Lower lobe of right lung (tissue), 2 donors: ENCODE data around the gene SIDT1. TPM values are rescaled to one million over a fixed set of nuclear protein-coding genes. Genes with fewer than 3 reads are reported as not detected.

ENCODE experiments used
- ATAC-seq, 2 donors: fragments of 200-7000 bp; cut with Tn5 transposase; one replicate each; pipeline ENCODE4 v1.9.1; 2020 to 2022; ENCODE audit warnings: mild to moderate bottlenecking in 2 of 2, moderate library complexity in 2 of 2
- DNase-seq: peaks from one replicate; pipeline ENCODE4 v3.0.0-alpha.2; 2020
- H3K27ac ChIP-seq: fragments of 200-600 bp; one replicate; pipeline ENCODE4 v1.8.0; 2022
- H3K27me3 ChIP-seq: fragments of 200-600 bp; one replicate; pipeline ENCODE4 v1.8.0; 2022; ENCODE audit warnings: low read depth
- H3K36me3 ChIP-seq: fragments of 200-600 bp; one replicate; pipeline ENCODE4 v1.8.0; 2022; ENCODE audit warnings: mild to moderate bottlenecking
- H3K4me1 ChIP-seq: fragments of 200-600 bp; one replicate; pipeline ENCODE4 v1.8.0; 2022
- H3K4me3 ChIP-seq: fragments of 200-600 bp; one replicate; pipeline ENCODE4 v1.8.0; 2022; ENCODE audit warnings: mild to moderate bottlenecking
- H3K9me3 ChIP-seq: fragments of 200-600 bp; one replicate; pipeline ENCODE4 v1.8.0; 2022
- CTCF ChIP-seq: fragments of 200-600 bp; IDR thresholded peaks from one replicate; pipeline ENCODE4 v1.8.0; 2022; ENCODE audit warnings: antibody characterized with exemption, mild to moderate bottlenecking
- intact Hi-C: fragments of 100-400 bp; cut with DNase I; formaldehyde crosslinking; loops from one replicate; pipeline ENCODE4 v1.11.0; 2022
- total RNA-seq: library from RNA; stranded (reverse); fragmentation: NEBNext Ultra II Directional; extraction: Animal tissue kit (Norgen Biotek cat#: 25700); gene quantifications from one replicate; pipeline ENCODE4 v1.2.1, GENCODE V29; 2021
- donor health status: DM: no; HTN: yes; CAD: no; lungs with severe emphysema.

SIDT1 gene
- total RNA-seq, 1 donor from 2014 or later = 5.3 TPM

- DNase-seq (no peak), ATAC-seq (no peak)
- no peaks in the 10 kb centered on the region for H3K4me1 ChIP-seq
- H3K36me3 ChIP-seq = no peaks in the 10 kb centered on the region
- TF ChIP-seq CTCF = no peak
- intact Hi-C loops = no loop called here
- no peaks in the 10 kb centered on the region for H3K9me3 ChIP-seq
- no peak overlapping the region for H3K4me3 ChIP-seq
- no peak overlapping the region for H3K27ac ChIP-seq
- no peaks in the 10 kb centered on the region for H3K27me3 ChIP-seq
Measured at GRCh38 chr3:113556316-113556945, 24.1 kb downstream of the SIDT1 start.

GRCh38 chr3:113556946-113557335 lies 24.6 kb downstream of the SIDT1 start:
- H3K27me3 ChIP-seq = no peaks in the 10 kb centered on the region
- H3K36me3 ChIP-seq = no peaks in the 10 kb centered on the region
- no peaks in the 10 kb centered on the region for H3K4me1 ChIP-seq
- no peak overlapping the region for H3K4me3 ChIP-seq
- ATAC-seq = no peak
- H3K9me3 ChIP-seq = no peaks in the 10 kb centered on the region
- intact Hi-C loops = no loop called here
- TF ChIP-seq CTCF = no peak
- DNase-seq = no peak
- H3K27ac ChIP-seq = no peak overlapping the region

- H3K27ac ChIP-seq = no peak overlapping the region
- ATAC-seq = no peak
- no peaks in the 10 kb centered on the region for H3K27me3 ChIP-seq
- no peak overlapping the region for H3K4me3 ChIP-seq
- no peaks in the 10 kb centered on the region for H3K36me3 ChIP-seq
- no peak for TF ChIP-seq CTCF
- no peak for DNase-seq
- no peaks in the 10 kb centered on the region for H3K9me3 ChIP-seq
- intact Hi-C loops = no loop called here
- H3K4me1 ChIP-seq = no peaks in the 10 kb centered on the region
Measured at GRCh38 chr3:113557374-113557773, 25.0 kb downstream of the SIDT1 start.

GRCh38 chr3:113559009-113559408 lies 26.7 kb downstream of the SIDT1 start:
- intact Hi-C loops = no loop called here
- Histone ChIP-seq H3K9me3 (no peaks in the 10 kb centered on the region), H3K27me3 (no peaks in the 10 kb centered on the region), H3K27ac (no peak overlapping the region), H3K4me3 (no peak overlapping the region), H3K4me1 (no peaks in the 10 kb centered on the region), H3K36me3 (no peaks in the 10 kb centered on the region)
- no peak for TF ChIP-seq CTCF
- DNase-seq (no peak), ATAC-seq (no peak)

- no peak overlapping the region for H3K4me3 ChIP-seq
- H3K36me3 ChIP-seq = no peaks in the 10 kb centered on the region
- no peaks in the 10 kb centered on the region for H3K27me3 ChIP-seq
- ATAC-seq = no peak
- DNase-seq = no peak
- intact Hi-C loops = no loop called here
- no peaks in the 10 kb centered on the region for H3K9me3 ChIP-seq
- no peak overlapping the region for H3K27ac ChIP-seq
- TF ChIP-seq CTCF = no peak
- no peaks in the 10 kb centered on the region for H3K4me1 ChIP-seq
Measured at GRCh38 chr3:113560271-113560670, 27.9 kb downstream of the SIDT1 start.
